Uterus (tissue), 2 donors: ENCODE measurements around the gene CHD2.

Source experiments
- CTCF ChIP-seq, 4 experiments: fragments of 200-600 bp in 2 of 4; fragments of 450-650 bp in 2 of 4; sonication (generic) in 2 of 4; IDR thresholded peaks; one replicate each; pipeline ENCODE4 v1.5.1; 2016 to 2019; ENCODE audit warnings: antibody characterized with exemption in 4 of 4, mild to moderate bottlenecking in 2 of 4, moderate library complexity in 1 of 4
- POLR2A ChIP-seq, 2 donors: fragments of 450-650 bp; IDR thresholded peaks; one replicate each; pipeline ENCODE4 v1.6.1; 2016; ENCODE audit warnings: antibody characterized with exemption in 2 of 2, mild to moderate bottlenecking in 1 of 2, moderate library complexity in 1 of 2

GRCh38 chr15:92896561-92896960 is 3.6 kb upstream of the CHD2 start:
- TF ChIP-seq CTCF (IDR thresholded peaks at IDR 0.05) (no peak), POLR2A (IDR thresholded peaks at IDR 0.05) (no peak)
